GM23338 (cell line): ENCODE data around the gene TNS4.

Experiments used
- CREB1 ChIP-seq: fragments of 250-450 bp; sonication (Bioruptor Pico); IDR thresholded peaks from 2 replicates; pipeline ENCODE4 v1.5.0; 2020; ENCODE audit warnings: low read depth, mild to moderate bottlenecking, moderate library complexity
- EZH2 ChIP-seq: fragments of 200-600 bp; sonication (generic); IDR thresholded peaks from one replicate; pipeline ENCODE4 v1.8.0; 2017; ENCODE audit warnings: antibody characterized with exemption, mild to moderate bottlenecking, low read depth; ENCODE audit not compliant: unreplicated experiment
- EZH2phosphoT487 ChIP-seq: fragments of 200-600 bp; sonication (generic); IDR thresholded peaks from one replicate; pipeline ENCODE4 v1.8.1; 2018; ENCODE audit warnings: antibody characterized with exemption; ENCODE audit not compliant: unreplicated experiment
- JUNB ChIP-seq: IDR thresholded peaks from one replicate; pipeline ENCODE4 v1.6.1; 2016; ENCODE audit warnings: antibody characterized with exemption; ENCODE audit not compliant: unreplicated experiment
- NANOG ChIP-seq: IDR thresholded peaks from 2 replicates; pipeline ENCODE4 v1.6.1; 2016; ENCODE audit warnings: antibody characterized with exemption, borderline replicate concordance
- POLR2AphosphoS5 ChIP-seq: IDR thresholded peaks from 2 replicates; pipeline ENCODE4 v1.6.1; 2016; ENCODE audit warnings: antibody characterized with exemption, low read depth
- STAT1 ChIP-seq: IDR thresholded peaks from one replicate; pipeline ENCODE4 v1.6.1; 2016; ENCODE audit warnings: antibody characterized with exemption; ENCODE audit not compliant: unreplicated experiment
- ZNF114 ChIP-seq: fragments of 250-450 bp; sonication (Bioruptor Pico); IDR thresholded peaks from 2 replicates; pipeline ENCODE4 v1.5.0; 2020; ENCODE audit warnings: mild to moderate bottlenecking, moderate library complexity
- ZNF331 ChIP-seq: fragments of 250-450 bp; sonication (Bioruptor Pico); IDR thresholded peaks from 2 replicates; pipeline ENCODE4 v1.5.0; 2020; ENCODE audit warnings: low read depth, mild to moderate bottlenecking, moderate library complexity
- TF ChIP-seq, protein P1 (sequence below), 2 experiments: fragments of 200-600 bp in 1 of 2; sonication (generic) in 1 of 2; conservative IDR thresholded peaks; 2 replicates each; pipeline versions ENCODE4 v1.5.1 to v1.6.1; 2016 to 2017; ENCODE audit warnings: antibody characterized with exemption in 2 of 2, low read depth in 2 of 2, mild to moderate bottlenecking in 2 of 2, moderate library complexity in 1 of 2
- TF ChIP-seq, protein P2 (sequence below): IDR thresholded peaks from one replicate; pipeline ENCODE4 v1.6.1; 2018; ENCODE audit warnings: antibody characterized with exemption; ENCODE audit not compliant: unreplicated experiment
- TF ChIP-seq, protein P3 (sequence below): IDR thresholded peaks from 2 replicates; pipeline ENCODE4 v1.6.1; 2016; ENCODE audit warnings: antibody characterized with exemption
- TF ChIP-seq, protein P4 (sequence below): fragments of 250-450 bp; sonication (Bioruptor Pico); IDR thresholded peaks from 2 replicates; pipeline ENCODE4 v1.5.0; 2020; ENCODE audit warnings: mild to moderate bottlenecking, moderate library complexity

DNA sequence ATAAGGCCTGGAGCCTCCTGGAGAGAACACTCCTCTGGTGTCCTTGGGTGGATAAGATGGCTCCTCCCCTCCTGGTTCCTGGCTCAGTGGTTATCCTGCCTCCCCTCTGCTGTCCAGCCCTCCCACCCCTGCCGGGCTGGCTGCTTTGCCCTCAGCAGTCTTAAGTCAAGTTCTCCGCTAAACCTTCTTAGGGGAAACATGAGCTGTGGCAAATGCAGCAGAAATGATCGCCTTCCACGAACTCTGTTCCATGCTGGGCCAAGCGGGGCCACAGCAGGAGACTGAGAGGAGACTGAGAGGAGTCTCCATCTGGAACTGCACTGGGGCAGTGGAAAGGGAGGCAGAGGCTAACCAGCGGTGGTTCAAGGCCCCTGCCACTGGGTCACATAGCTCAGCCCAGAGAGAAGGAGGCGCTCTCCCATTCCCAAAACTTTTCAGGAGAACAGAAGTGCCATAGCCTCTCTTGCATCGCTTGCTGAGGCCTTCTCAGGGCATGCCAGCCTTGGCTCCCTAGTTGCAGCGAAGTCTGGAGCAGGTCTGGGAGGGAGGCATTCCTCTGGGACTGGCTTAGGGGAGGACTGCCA lies 26.9 kb downstream of the TNS4 start:
- TF ChIP-seq, protein P1, sequence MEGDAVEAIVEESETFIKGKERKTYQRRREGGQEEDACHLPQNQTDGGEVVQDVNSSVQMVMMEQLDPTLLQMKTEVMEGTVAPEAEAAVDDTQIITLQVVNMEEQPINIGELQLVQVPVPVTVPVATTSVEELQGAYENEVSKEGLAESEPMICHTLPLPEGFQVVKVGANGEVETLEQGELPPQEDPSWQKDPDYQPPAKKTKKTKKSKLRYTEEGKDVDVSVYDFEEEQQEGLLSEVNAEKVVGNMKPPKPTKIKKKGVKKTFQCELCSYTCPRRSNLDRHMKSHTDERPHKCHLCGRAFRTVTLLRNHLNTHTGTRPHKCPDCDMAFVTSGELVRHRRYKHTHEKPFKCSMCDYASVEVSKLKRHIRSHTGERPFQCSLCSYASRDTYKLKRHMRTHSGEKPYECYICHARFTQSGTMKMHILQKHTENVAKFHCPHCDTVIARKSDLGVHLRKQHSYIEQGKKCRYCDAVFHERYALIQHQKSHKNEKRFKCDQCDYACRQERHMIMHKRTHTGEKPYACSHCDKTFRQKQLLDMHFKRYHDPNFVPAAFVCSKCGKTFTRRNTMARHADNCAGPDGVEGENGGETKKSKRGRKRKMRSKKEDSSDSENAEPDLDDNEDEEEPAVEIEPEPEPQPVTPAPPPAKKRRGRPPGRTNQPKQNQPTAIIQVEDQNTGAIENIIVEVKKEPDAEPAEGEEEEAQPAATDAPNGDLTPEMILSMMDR (conservative IDR thresholded peaks at IDR 0.05; ENCODE audit: low read depth in 2 of 2): no peak
- TF ChIP-seq, protein P2, sequence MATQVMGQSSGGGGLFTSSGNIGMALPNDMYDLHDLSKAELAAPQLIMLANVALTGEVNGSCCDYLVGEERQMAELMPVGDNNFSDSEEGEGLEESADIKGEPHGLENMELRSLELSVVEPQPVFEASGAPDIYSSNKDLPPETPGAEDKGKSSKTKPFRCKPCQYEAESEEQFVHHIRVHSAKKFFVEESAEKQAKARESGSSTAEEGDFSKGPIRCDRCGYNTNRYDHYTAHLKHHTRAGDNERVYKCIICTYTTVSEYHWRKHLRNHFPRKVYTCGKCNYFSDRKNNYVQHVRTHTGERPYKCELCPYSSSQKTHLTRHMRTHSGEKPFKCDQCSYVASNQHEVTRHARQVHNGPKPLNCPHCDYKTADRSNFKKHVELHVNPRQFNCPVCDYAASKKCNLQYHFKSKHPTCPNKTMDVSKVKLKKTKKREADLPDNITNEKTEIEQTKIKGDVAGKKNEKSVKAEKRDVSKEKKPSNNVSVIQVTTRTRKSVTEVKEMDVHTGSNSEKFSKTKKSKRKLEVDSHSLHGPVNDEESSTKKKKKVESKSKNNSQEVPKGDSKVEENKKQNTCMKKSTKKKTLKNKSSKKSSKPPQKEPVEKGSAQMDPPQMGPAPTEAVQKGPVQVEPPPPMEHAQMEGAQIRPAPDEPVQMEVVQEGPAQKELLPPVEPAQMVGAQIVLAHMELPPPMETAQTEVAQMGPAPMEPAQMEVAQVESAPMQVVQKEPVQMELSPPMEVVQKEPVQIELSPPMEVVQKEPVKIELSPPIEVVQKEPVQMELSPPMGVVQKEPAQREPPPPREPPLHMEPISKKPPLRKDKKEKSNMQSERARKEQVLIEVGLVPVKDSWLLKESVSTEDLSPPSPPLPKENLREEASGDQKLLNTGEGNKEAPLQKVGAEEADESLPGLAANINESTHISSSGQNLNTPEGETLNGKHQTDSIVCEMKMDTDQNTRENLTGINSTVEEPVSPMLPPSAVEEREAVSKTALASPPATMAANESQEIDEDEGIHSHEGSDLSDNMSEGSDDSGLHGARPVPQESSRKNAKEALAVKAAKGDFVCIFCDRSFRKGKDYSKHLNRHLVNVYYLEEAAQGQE: no peak
- TF ChIP-seq EZH2: no peak
- TF ChIP-seq ZNF331: no peak
- TF ChIP-seq POLR2AphosphoS5: no peak
- TF ChIP-seq JUNB: no peak
- no peak for TF ChIP-seq CREB1 (CRISPR knock-in tag)
- no peak for TF ChIP-seq EZH2phosphoT487
- TF ChIP-seq ZNF114 (CRISPR knock-in tag): no peak
- TF ChIP-seq NANOG: no peak
- TF ChIP-seq, protein P3, sequence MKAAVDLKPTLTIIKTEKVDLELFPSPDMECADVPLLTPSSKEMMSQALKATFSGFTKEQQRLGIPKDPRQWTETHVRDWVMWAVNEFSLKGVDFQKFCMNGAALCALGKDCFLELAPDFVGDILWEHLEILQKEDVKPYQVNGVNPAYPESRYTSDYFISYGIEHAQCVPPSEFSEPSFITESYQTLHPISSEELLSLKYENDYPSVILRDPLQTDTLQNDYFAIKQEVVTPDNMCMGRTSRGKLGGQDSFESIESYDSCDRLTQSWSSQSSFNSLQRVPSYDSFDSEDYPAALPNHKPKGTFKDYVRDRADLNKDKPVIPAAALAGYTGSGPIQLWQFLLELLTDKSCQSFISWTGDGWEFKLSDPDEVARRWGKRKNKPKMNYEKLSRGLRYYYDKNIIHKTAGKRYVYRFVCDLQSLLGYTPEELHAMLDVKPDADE: no peak
- TF ChIP-seq, protein P4, sequence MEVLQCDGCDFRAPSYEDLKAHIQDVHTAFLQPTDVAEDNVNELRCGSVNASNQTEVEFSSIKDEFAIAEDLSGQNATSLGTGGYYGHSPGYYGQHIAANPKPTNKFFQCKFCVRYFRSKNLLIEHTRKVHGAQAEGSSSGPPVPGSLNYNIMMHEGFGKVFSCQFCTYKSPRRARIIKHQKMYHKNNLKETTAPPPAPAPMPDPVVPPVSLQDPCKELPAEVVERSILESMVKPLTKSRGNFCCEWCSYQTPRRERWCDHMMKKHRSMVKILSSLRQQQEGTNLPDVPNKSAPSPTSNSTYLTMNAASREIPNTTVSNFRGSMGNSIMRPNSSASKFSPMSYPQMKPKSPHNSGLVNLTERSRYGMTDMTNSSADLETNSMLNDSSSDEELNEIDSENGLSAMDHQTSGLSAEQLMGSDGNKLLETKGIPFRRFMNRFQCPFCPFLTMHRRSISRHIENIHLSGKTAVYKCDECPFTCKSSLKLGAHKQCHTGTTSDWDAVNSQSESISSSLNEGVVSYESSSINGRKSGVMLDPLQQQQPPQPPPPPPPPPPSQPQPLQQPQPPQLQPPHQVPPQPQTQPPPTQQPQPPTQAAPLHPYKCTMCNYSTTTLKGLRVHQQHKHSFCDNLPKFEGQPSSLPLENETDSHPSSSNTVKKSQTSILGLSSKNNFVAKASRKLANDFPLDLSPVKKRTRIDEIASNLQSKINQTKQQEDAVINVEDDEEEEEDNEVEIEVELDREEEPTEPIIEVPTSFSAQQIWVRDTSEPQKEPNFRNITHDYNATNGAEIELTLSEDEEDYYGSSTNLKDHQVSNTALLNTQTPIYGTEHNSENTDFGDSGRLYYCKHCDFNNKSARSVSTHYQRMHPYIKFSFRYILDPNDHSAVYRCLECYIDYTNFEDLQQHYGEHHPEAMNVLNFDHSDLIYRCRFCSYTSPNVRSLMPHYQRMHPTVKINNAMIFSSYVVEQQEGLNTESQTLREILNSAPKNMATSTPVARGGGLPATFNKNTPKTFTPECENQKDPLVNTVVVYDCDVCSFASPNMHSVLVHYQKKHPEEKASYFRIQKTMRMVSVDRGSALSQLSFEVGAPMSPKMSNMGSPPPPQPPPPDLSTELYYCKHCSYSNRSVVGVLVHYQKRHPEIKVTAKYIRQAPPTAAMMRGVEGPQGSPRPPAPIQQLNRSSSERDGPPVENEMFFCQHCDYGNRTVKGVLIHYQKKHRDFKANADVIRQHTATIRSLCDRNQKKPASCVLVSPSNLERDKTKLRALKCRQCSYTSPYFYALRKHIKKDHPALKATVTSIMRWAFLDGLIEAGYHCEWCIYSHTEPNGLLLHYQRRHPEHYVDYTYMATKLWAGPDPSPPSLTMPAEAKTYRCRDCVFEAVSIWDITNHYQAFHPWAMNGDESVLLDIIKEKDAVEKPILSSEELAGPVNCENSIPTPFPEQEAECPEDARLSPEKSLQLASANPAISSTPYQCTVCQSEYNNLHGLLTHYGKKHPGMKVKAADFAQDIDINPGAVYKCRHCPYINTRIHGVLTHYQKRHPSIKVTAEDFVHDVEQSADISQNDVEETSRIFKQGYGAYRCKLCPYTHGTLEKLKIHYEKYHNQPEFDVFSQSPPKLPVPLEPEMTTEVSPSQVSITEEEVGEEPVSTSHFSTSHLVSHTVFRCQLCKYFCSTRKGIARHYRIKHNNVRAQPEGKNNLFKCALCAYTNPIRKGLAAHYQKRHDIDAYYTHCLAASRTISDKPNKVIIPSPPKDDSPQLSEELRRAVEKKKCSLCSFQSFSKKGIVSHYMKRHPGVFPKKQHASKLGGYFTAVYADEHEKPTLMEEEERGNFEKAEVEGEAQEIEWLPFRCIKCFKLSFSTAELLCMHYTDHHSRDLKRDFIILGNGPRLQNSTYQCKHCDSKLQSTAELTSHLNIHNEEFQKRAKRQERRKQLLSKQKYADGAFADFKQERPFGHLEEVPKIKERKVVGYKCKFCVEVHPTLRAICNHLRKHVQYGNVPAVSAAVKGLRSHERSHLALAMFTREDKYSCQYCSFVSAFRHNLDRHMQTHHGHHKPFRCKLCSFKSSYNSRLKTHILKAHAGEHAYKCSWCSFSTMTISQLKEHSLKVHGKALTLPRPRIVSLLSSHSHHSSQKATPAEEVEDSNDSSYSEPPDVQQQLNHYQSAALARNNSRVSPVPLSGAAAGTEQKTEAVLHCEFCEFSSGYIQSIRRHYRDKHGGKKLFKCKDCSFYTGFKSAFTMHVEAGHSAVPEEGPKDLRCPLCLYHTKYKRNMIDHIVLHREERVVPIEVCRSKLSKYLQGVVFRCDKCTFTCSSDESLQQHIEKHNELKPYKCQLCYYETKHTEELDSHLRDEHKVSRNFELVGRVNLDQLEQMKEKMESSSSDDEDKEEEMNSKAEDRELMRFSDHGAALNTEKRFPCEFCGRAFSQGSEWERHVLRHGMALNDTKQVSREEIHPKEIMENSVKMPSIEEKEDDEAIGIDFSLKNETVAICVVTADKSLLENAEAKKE: no peak
- no peak for TF ChIP-seq STAT1
